ENCODE measurements around the gene VCP. TPM values are rescaled to one million over a fixed set of nuclear protein-coding genes. Genes with fewer than 3 reads are reported as not detected.

The VCP gene
- total and polyA plus RNA-seq, 9 of the 15 experiments (the other 6 are each of a cell fraction or from before 2014, with no cell fraction given): 7.1 to 257 (median 199) TPM

GRCh38 chr9:35108946-35109575, 36.6 kb upstream of the VCP start (continued):
- TF ChIP-seq ZNF639 (CRISPR knock-in tag; conservative IDR thresholded peaks at IDR 0.05 in 1 of 2, IDR thresholded peaks at IDR 0.05 in 1 of 2): peak in 1 of 2 experiments; percentile 64; a peak in 2 of 4 replicates
- no peak for TF ChIP-seq TBP (optimal IDR thresholded peaks at IDR 0.05; ENCODE audit: low read depth, low read length)
- no peak for TF ChIP-seq ZBTB34 (CRISPR knock-in tag; IDR thresholded peaks at IDR 0.05)
- peak; percentile 44; the same call in 1 of the 2 replicates for TF ChIP-seq ARID4B (CRISPR knock-in tag; IDR thresholded peaks at IDR 0.05)
- peak; percentile 60; the same call in 1 of the 2 replicates for TF ChIP-seq DMBX1 (CRISPR knock-in tag; IDR thresholded peaks at IDR 0.05; ENCODE audit: borderline replicate concordance)
- TF ChIP-seq ZBTB2 (IDR thresholded peaks at IDR 0.05): 0 out of 2 replicates have a peak, but pooled peaks have one; percentile 54
- no peak for TF ChIP-seq ZC3H11A (IDR thresholded peaks at IDR 0.05; ENCODE audit: low read depth, low read length)
- TF ChIP-seq DACH1 (IDR thresholded peaks at IDR 0.05; ENCODE audit: partially characterized antibody): peak; percentile 92
- TF ChIP-seq KHSRP (IDR thresholded peaks at IDR 0.05): 0 out of 2 replicates have a peak, but pooled peaks have one; percentile 43
- TF ChIP-seq TAF1 (IDR thresholded peaks at IDR 0.05; ENCODE audit: control insufficient read depth, extremely low read depth, insufficient read depth, low read length, severe bottlenecking): peak; percentile 26
- TF ChIP-seq ZFP91 (CRISPR knock-in tag; IDR thresholded peaks at IDR 0.05): peak; percentile 90
- peak; percentile 66 for TF ChIP-seq FOXM1 (IDR thresholded peaks at IDR 0.05; ENCODE audit: low read depth)
- no peak for TF ChIP-seq FOXM1 (CRISPR knock-in tag; IDR thresholded peaks at IDR 0.05; ENCODE audit: low read depth)
- TF ChIP-seq ESRRB (CRISPR knock-in tag; IDR thresholded peaks at IDR 0.05; ENCODE audit: borderline replicate concordance): no peak
- peak; percentile 93 for TF ChIP-seq MTA2 (IDR thresholded peaks at IDR 0.05; ENCODE audit: low read depth)

Data from K562 (cell line).